ENCODE measurements around the gene POLR2E. TPM values are rescaled to one million over a fixed set of nuclear protein-coding genes. Genes with fewer than 3 reads are reported as not detected.

The POLR2E gene
- total RNA-seq, 1 donor: 70.2 TPM

DNA sequence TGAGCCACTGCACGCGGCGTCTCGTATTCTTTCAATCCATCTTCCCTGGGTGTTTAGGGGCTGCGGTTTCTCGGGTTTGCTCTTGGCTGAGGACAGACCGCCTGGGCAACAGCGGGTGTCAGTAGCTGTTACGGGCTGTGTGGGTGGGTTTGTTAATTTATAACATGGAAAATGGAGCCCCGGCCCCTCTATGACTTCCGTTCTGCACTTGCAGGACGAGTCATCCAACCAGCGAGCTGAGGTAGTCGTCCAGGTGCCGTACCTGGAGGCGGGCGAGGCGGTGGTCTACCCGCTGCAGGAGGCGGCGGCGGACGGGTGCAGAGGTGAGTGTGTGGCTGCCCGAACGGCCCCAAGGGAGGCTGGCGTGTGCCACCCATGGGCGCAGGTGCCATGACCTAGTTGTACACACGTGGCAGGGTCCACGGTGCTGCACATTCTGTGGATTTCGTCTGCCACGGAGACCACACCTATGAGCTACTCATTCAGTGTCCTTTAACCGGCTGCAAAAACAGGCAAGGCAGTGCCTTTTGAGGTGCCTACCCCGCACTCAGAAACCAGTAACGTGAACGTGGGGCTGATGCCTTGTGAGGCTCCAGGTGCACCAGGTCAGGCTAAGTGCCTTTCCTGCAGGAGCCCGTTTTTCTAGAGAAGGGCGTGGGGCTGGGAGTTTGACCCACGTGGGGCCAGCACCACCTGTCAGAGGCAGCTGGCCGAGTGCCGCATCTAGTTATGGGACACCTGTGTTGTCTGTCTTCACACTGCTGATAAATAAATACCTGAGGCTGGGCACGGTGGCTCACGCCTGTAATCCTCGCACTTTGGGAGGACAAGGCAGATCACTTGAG, 10.9 kb downstream of the POLR2E start:
- Histone ChIP-seq H3K4me1 (ENCODE audit: insufficient read depth, low read length) (no peaks in the 10 kb centered on the region), H3K27me3 (ENCODE audit: insufficient read depth, low read length) (no peaks in the 10 kb centered on the region), H3K79me2 (ENCODE audit: insufficient read depth, low read length) (no peaks in the 10 kb centered on the region), H3K36me3 (ENCODE audit: insufficient read depth, low read length) (peaks cover 3% of the 10 kb centered on the region), H3K4me3 (ENCODE audit: insufficient read depth, low read length) (no peak overlapping the region), H3K4me2 (ENCODE audit: insufficient read depth, low read length) (no peak overlapping the region), H3K27ac (ENCODE audit: low read depth, low read length) (no peak overlapping the region), H4K20me1 (ENCODE audit: insufficient read depth, low read length) (peaks cover 9% of the 10 kb centered on the region), H2AFZ (ENCODE audit: low read length) (no peak overlapping the region), H3K9me3 (ENCODE audit: low read depth, low read length) (no peaks in the 10 kb centered on the region)
- TF ChIP-seq CTCF (IDR thresholded peaks at IDR 0.05; ENCODE audit: extremely low read depth, low read depth, low read length): no peak
- no peak for DNase-seq (ENCODE audit: insufficient read length, low spot score, missing footprints)

DNA sequence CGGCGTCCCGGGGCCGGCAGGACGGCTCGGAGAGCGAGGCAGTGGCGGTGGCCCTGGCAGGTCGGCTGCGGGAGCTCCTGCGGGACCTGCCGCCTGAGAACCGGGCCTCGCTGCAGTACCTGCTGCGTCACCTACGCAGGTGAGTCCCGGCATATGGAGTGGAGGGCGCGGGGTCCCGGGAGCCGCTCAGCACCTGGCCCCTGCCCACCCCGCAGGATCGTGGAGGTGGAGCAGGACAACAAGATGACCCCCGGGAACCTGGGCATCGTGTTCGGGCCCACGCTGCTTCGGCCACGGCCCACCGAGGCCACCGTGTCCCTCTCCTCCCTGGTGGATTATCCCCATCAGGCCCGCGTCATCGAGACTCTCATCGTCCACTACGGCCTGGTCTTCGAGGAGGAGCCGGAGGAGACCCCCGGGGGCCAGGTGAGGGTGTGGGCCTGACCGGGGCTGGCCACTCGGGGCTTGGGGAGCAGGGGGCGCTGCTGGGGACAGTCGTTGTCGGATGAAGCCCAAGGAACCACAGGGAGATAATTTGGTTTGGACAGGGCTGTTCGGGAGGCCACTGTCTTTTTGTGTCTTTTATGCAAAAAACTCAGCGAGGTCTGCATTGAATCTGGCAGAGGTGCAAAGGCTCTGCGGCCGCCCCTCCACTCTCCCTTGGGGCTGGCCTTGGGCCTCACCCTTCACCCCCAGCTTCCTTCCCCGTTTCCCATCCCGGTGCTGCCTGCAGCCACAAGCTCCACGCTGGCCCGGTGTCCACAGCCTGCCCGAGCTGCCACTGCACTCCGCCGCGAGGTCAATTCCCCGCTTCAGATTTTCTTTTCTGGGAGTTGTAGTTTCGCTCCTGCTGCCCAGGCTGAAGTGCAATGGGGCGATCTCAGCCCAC, 12.0 kb downstream of the POLR2E start:
- no peak for TF ChIP-seq CTCF (IDR thresholded peaks at IDR 0.05; ENCODE audit: extremely low read depth, low read depth, low read length)
- Histone ChIP-seq H3K27ac (ENCODE audit: low read depth, low read length) (no peak overlapping the region), H3K9me3 (ENCODE audit: low read depth, low read length) (no peaks in the 10 kb centered on the region), H3K4me3 (ENCODE audit: insufficient read depth, low read length) (no peak overlapping the region), H3K27me3 (ENCODE audit: insufficient read depth, low read length) (no peaks in the 10 kb centered on the region), H2AFZ (ENCODE audit: low read length) (no peak overlapping the region), H4K20me1 (ENCODE audit: insufficient read depth, low read length) (peaks cover 7% of the 10 kb centered on the region), H3K36me3 (ENCODE audit: insufficient read depth, low read length) (no peaks in the 10 kb centered on the region), H3K4me1 (ENCODE audit: insufficient read depth, low read length) (no peaks in the 10 kb centered on the region), H3K4me2 (ENCODE audit: insufficient read depth, low read length) (no peak overlapping the region), H3K79me2 (ENCODE audit: insufficient read depth, low read length) (no peaks in the 10 kb centered on the region)
- no peak for DNase-seq (ENCODE audit: insufficient read length, low spot score, missing footprints)

DNA sequence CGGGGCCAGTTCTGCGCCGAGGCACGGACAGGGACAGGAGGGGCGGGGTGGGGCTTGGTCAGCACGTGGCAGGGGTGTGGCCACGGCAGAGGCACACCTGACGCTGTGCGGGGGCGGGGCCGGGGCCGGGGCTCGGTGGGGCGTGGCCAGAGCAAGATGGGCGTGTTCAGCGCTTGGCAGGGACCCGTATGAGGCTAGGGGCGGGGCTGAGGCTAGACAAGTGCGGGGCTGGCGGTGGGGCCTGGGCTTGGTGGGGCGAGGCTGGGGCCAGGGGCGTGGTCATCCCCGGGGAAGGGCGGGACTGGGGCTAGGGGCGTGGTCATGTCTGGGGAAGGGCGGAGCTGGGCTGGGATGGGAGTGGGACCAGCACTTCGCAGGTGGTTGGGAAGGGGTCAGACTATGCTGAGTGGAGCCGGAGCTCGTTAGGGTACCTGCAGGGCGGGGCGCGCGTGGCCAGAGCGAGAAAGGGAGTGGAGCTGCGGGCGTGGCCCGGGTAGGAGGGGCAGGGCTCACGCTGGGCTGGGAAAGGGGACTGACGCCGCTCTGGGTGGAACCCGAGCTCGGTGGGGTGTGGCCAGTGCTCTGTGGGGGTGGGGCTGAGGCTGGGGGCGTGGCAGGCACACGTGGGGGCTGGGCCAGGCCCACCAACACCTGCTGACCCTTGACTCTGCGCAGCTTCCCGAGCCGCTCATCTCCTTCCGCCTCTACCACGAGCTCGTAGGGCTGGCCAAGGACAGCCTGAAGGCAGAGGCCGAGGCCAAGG, 12.8 kb downstream of the POLR2E start:
- Histone ChIP-seq H3K4me1 (ENCODE audit: insufficient read depth, low read length) (no peaks in the 10 kb centered on the region), H3K4me3 (ENCODE audit: insufficient read depth, low read length) (no peak overlapping the region), H2AFZ (ENCODE audit: low read length) (no peak overlapping the region), H3K36me3 (ENCODE audit: insufficient read depth, low read length) (no peaks in the 10 kb centered on the region), H4K20me1 (ENCODE audit: insufficient read depth, low read length) (peaks cover 2% of the 10 kb centered on the region), H3K27me3 (ENCODE audit: insufficient read depth, low read length) (no peaks in the 10 kb centered on the region), H3K27ac (ENCODE audit: low read depth, low read length) (no peak overlapping the region), H3K9me3 (ENCODE audit: low read depth, low read length) (no peaks in the 10 kb centered on the region), H3K79me2 (ENCODE audit: insufficient read depth, low read length) (no peaks in the 10 kb centered on the region), H3K4me2 (ENCODE audit: insufficient read depth, low read length) (no peak overlapping the region)
- no peak for TF ChIP-seq CTCF (IDR thresholded peaks at IDR 0.05; ENCODE audit: extremely low read depth, low read depth, low read length)
- peak; percentile 94 for DNase-seq (ENCODE audit: insufficient read length, low spot score, missing footprints)

Measured in osteoblast (primary cell).